ENCODE measurements around the gene FAM131B. TPM values are rescaled to one million over a fixed set of nuclear protein-coding genes. Genes with fewer than 3 reads are reported as not detected.

Gene FAM131B
- total and polyA plus RNA-seq, 2 of the 8 experiments (the other 6 are each of a cell fraction or from before 2014, with no cell fraction given), result 23.1 to 38.2 TPM

DNA sequence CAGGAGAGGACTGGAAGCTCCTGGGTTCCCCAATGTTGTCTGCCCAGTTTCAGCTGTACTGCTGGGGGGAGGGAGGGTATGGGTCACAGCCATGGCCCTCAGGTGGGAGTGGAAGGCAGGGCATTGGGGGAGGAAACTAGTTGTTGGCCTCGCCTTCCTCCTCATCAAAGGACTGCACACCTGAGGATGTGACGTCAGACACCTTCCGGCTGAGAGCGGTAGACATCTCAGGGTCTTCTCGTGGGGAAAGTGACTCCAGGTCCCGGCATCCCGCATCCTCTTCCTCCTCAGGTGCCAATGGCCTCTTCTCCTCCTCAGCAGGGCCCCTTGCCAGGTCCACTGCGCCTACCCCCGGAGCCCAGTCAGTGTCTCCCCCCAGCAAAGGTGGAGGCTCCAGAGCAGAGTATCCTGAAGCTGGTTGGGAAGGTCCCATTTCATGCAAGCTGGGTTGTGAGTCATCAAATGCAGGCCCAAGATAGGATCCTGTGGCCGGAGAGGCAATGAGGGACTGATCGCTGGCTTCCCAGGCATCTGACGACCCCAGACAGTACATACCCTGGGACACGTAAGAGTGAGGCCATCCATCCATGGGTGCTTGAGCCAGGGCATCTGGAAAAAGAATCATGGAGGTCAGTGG is 6.0 kb downstream of the FAM131B start:
- Histone ChIP-seq H3K27ac (ENCODE audit: low read depth, low read length) (no peak overlapping the region), H2AK5ac (ENCODE audit: low read depth, low read length) (no peak overlapping the region), H4K91ac (replicated peaks; ENCODE audit: insufficient read length, low read length) (no peak overlapping the region), H3K79me1 (ENCODE audit: low read depth, low read length) (no peaks in the 10 kb centered on the region), H3K4me1 (replicated peaks in 1 of 4; ENCODE audit: control insufficient read depth in 3 of 4, insufficient read depth in 4 of 4, low read length in 3 of 4) (peaks cover 2 to 10% (median 6%) of the 10 kb centered on the region in 4 experiments; a peak in 6 of 7 replicates), H3K23ac (ENCODE audit: insufficient read length) (no peak overlapping the region), H2BK20ac (ENCODE audit: low read length) (no peak overlapping the region), H2AFZ (ENCODE audit: low read length) (no peak overlapping the region), H3K4me3 (ENCODE audit: extremely low read depth in 1 of 4, insufficient read depth in 2 of 4, low read depth in 3 of 4, low read length in 4 of 4) (no peak overlapping the region; a peak in 1 of 8 replicates), H3K23me2 (ENCODE audit: low read depth, low read length) (peaks cover 10% of the 10 kb centered on the region; the same call in 1 of the 2 replicates), H3K56ac (replicated peaks; ENCODE audit: insufficient read length, low read depth, low read length) (no peak overlapping the region), H2BK12ac (ENCODE audit: low read depth, low read length) (no peak overlapping the region), H3K9ac (replicated peaks in 1 of 4; ENCODE audit: extremely low read depth in 1 of 4, low read depth in 3 of 4, low read length in 3 of 4) (no peak overlapping the region), H3K36me3 (ENCODE audit: control insufficient read depth in 2 of 4, insufficient read depth in 4 of 4, low read length in 3 of 4) (peaks cover 2 to 35% (median 16%) of the 10 kb centered on the region in 4 experiments; a peak in 6 of 8 replicates), H3K4me2 (ENCODE audit: insufficient read depth in 1 of 2, low read depth in 2 of 2, low read length in 2 of 2) (no peak overlapping the region), H4K20me1 (replicated peaks in 1 of 2; ENCODE audit: control insufficient read depth in 1 of 2, insufficient read depth in 2 of 2, low read length in 2 of 2) (no peaks in the 10 kb centered on the region), H2BK120ac (replicated peaks; ENCODE audit: low read depth, low read length) (no peak overlapping the region), H4K5ac (ENCODE audit: insufficient read length, low read depth, low read length) (no peak overlapping the region), H3K14ac (ENCODE audit: insufficient read length) (no peak overlapping the region), H3K79me2 (ENCODE audit: control insufficient read depth in 1 of 2, insufficient read depth in 2 of 2, low read length in 2 of 2) (no peaks in the 10 kb centered on the region), H2BK15ac (ENCODE audit: low read length) (no peak overlapping the region), H2BK5ac (ENCODE audit: low read depth, low read length) (no peak overlapping the region; the same call in 1 of the 2 replicates), H3K18ac (ENCODE audit: extremely low read depth, low read length) (no peak overlapping the region), H3K4ac (replicated peaks; ENCODE audit: insufficient read length, low read depth, low read length) (no peak overlapping the region), H4K8ac (ENCODE audit: extremely low read depth, insufficient read depth, low read length) (no peak overlapping the region), H3K9me3 (ENCODE audit: insufficient read depth in 2 of 2, low read depth in 1 of 2, low read length in 1 of 2) (no peaks in the 10 kb centered on the region), H3K27me3 (replicated peaks in 1 of 4; ENCODE audit: control insufficient read depth in 3 of 4, extremely low read depth in 1 of 4, insufficient read depth in 3 of 4, low read length in 3 of 4) (no peaks in the 10 kb centered on the region)
- CTCF ChIA-PET (ENCODE audit: partially characterized antibody), result interaction anchor here (0.7 to 7.1 kb wide), 22 partner anchors 8 to 380 kb away, joined by 3 to 43 read pairs (median 4); no protein-coding TSS in a partner anchor
- no peak for FAIRE-seq
- TF ChIP-seq GABPA (IDR thresholded peaks at IDR 0.05; ENCODE audit: borderline replicate concordance, insufficient read depth, low read length), result no peak
- no peak for TF ChIP-seq ASH2L (IDR thresholded peaks at IDR 0.05; ENCODE audit: low read length)
- TF ChIP-seq, protein P1, sequence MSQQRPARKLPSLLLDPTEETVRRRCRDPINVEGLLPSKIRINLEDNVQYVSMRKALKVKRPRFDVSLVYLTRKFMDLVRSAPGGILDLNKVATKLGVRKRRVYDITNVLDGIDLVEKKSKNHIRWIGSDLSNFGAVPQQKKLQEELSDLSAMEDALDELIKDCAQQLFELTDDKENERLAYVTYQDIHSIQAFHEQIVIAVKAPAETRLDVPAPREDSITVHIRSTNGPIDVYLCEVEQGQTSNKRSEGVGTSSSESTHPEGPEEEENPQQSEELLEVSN (IDR thresholded peaks at IDR 0.05), result no peak
- TF ChIP-seq SP2 (IDR thresholded peaks at IDR 0.05; ENCODE audit: low read length), result no peak
- no peak for TF ChIP-seq BCL11A (IDR thresholded peaks at IDR 0.05; ENCODE audit: low read depth in 2 of 2, low read length in 2 of 2)
- TF ChIP-seq FOSL1 (IDR thresholded peaks at IDR 0.05; ENCODE audit: insufficient read depth, low read depth, low read length), result no peak
- TF ChIP-seq SAP30 (IDR thresholded peaks at IDR 0.05; ENCODE audit: insufficient read depth, insufficient replicate concordance, low read length), result no peak
- no peak for TF ChIP-seq EGR1 (IDR thresholded peaks at IDR 0.05; ENCODE audit: borderline replicate concordance, low read depth, low read length)
- TF ChIP-seq RFX5 (IDR thresholded peaks at IDR 0.05; ENCODE audit: borderline replicate concordance, low read depth, low read length), result no peak
- 87% methylated on average over 13 of the region's 13 CpGs; no CpG with 5 or more reads in 1 of the 2 experiments for WGBS, 2 experiments (ENCODE audit: extremely low coverage in 1 of 2, insufficient coverage in 1 of 2, insufficient read length in 1 of 2, insufficient replicate concordance in 2 of 2, low coverage in 1 of 2, low lambda C conversion rate in 2 of 2, missing lambda C conversion rate in 1 of 2)
- DNase-seq (ENCODE audit: low read depth in 1 of 2, low spot score in 2 of 2), result no peak
- POLR2A ChIA-PET (ENCODE audit: partially characterized antibody), result interaction anchor here (0.9 to 5.5 kb wide), 11 partner anchors 10 to 68 kb away, joined by 3 to 39 read pairs (median 3); partner anchors contain the start of gene CASP2
